ENCODE data around the gene AGAP1.

The AGAP1 gene

DNA sequence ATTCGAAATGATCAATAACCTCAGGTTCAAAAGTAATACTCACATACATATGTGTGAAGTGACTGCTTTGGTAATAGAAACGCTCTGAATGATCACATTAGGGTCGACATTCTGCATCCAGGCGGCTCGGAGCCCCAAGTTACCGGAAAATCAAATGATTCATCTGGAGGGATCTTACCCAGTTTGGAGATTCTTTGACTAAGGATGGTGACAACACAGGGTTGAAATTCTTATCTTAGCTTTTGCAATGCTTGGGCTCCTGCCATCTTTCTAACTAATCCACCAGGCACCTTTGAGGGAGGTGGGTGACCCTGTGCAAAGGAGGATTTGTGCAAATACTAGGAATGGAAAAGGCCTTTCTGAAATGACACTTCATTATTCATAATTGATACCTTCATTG lies 663.5 kb downstream of the AGAP1 start:
- no peak for DNase-seq

DNA sequence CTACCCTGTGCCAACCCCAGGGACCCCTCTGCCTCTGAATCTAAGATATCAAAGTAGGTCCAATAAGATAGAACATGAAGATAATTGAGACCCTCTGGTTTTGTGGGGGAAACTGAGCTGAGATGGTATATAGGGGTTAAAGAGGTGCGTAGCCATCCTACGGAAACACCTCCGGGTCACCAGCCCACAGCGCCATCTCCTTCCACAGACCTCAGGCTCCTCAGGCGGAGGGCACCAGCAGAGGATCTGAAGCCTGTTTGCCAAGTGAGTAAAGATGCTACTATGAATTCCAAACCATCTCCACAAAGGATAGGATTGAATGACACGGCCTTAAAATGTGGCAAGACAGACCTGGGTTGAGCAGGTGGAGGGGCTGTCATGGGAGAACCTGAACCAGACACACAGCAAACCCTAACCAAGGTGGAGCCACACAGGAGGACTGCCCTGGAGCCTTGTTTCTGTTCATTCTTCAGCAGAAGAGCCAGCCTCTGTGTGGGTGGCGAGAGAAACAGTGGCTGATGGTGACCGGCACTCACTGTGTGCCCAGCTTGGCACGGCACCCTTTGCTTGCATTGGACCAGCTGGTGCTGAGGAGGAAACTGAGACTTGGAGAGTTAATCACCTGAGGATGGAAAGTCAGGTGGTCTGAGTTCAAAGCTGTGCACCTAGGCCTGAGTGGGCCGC lies 664.1 kb downstream of the AGAP1 start:
- DNase-seq: no peak

DNA sequence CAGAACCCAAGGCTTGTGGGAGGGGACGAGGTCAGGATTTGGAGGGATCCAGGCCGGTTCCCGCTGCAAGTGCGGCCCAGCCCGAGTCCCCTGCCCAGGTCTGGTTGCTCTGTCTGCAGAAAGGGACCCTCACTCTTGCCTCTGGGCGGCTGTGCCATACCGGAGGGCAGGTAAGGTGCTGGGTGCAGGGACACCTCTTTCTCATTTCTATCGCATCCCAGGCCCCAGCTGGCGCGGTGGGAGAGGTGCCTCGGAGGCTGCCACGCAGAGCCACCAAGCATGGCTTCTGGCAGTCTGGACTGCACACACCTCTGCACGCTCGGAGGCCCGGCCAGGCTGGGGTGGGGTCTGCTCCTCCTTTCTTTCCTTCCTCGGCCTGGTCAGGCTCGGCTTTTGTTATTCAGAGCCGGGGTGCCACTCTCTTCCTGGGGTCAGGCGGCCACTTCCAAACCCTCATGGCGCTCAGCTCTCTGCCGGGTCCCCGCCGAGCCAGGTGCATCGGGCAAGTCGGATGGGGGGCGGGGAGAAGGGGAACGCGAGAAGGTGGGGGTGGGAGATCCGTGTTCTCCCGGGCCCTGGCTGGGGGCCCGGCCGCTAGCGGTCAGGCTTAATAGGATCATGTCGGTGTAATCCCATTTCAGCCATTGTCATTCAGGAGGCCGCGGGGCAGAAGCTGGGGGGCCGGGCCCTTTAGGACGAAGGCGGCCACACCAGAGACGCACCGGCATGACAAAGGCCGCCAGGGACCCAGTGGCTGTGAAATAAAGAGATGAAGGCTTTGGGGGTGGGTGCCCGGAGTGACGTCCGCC lies 665.3 kb downstream of the AGAP1 start:
- DNase-seq: no peak

DNA sequence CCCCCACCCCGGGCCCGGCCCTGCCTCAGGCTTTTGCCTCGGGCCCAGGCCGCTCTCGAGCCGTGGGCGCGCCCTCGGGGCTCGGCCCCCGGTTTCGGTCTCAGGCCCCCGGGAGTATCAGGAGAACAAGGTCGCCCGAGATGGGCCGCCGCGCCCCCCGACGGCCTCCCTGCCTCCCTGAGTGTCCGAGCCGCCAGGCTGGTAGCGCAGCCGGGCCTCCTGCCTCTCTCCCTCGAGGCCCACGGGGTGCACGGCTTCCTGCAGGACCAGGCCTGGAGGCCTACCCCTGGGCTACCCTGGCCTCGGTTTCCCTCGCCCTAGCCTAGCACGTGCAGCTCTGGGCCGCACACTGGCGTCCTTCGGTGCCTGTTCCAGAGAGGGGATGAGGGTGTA lies 665.9 kb downstream of the AGAP1 start:
- DNase-seq: no peak

DNA sequence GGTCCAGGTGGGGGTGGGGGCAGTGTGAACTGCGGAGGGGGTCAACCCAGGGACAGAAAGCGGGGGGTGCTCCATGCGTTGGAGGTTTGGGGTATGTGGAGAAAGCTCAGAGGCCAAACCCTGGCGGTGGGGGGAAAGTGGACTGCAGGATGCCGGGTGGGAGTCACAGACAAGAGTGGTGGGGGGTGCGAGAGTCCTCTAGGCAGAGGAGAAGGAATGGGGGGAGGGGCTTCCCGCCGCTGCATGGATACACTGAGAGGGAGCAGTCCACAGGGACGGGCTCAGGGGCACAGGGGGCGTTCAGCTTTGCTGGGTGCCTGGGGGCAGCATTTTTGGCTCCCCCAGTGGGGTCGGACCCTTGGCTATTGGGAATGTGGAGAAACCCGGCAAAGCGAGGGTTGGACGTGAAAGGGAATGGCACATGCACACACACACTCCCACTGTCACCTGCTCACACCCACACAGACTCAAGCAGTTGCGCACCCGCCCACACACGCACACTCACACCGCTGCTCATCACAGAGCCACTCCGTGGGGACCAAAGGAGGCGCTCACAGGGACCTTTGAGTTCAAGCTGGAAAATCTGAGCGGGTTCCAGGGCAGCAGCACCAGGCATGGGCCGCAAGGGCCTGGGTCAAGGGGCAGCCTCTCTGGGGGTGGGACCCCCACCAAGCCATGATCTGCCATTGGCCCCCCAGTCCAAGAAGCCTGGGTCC lies 666.7 kb downstream of the AGAP1 start:
- no peak for DNase-seq

DNA sequence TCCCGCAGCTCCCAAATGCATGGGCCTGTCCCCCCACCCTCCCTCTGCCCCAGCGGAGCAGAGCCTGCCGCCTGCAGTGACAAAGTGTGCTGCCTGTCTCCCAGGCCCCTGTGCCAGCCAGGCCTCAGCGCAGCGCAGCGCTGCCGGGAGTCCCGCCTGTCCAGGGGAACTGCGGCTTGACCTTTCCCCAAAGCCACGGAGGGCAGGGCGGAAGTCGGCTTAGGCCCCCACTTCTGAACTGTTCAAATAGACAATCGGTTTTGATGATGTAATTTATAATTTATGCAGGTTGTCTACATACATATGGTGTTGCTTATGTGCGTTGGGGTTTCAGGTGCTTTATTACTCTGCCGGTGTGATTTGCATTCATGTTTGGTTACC lies 667.2 kb downstream of the AGAP1 start:
- DNase-seq: no peak

DNA sequence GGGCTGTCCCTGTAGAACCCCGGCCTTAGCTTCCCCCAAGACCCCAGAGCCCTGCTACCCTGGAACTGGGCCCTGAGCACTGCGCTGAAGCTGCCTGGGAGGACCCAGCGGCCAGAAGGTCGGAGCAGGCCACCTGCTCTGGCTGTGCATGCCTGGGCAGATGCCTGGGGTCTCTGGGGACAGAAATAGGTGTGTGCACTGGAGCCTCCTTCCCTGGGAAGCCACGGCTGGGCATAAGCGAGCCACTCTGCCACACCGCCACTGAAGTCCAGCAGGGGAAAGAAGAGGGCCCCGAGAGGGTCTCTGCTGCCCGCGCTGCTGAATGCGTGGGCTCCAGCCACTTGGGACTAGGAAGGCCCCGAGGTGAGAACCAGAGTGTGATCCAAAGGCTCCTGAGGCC lies 667.7 kb downstream of the AGAP1 start:
- no peak for DNase-seq

DNA sequence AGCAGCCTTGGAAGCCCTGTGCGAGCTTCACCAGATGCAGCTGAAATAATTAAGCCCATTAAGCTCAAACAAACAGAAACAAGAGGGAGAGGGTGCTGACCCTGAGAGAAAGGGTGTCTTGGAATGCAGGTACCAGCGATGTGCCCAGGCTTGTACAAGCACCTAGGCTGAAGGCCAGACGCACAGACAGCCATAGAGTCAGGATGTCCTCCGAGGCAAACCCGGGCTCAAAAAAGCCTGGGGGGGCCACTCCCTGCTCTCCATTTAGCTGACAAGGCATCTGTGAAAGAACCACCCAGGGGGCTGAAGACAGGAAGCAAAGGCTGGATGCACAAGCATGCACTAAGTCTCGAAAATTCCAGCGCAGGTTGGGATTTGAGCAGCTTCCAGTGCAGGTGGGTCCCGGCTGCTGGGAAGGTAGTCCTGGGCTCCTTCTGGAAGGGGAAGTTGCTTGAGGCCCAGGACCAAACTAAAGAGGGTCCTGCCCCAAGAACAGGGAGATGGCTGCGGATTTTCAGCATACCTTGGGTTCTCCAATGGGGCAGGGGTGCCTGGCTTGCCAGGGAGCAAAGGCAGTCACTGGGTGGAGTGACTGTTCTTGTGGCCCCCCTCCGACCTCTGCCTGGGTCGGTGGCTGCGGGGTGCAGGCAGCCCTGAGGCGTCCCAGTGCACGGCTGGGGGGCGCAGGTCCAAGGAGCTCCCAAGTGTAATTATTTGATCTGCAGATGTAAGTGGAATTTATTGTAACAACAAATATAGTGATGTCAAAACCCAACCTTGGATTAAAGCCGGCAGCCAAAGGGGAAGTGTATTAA lies 668.4 kb downstream of the AGAP1 start:
- no peak for DNase-seq

DNA sequence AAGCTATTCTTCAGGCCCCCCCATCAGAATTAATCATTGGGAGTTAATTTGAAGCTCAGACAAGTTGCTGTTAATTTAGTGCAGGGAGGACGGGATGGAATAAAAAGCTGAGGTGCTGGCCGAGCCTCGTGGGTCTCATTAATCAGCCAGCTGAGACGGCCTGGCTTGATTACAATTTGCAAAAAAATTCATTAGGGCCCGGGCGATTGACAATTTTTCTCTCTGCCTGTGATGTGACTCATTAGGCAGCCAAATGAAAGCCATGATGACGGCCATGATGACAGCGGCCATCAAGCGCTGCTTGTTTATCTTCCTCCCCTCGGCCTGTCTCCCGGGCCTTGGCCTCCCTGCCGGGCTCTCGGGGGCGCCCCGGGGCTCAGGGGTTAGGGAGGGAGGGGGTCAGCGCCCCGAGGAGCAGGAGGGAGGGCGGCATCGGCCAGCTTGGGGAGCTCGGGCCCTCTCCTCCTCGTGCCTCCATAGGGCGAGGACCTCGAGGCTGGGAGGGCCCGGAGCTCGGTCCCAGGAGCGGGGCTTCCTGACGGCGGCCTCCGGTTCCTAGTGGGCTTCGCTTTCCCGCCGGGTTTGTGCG lies 669.1 kb downstream of the AGAP1 start:
- DNase-seq: no peak

DNA sequence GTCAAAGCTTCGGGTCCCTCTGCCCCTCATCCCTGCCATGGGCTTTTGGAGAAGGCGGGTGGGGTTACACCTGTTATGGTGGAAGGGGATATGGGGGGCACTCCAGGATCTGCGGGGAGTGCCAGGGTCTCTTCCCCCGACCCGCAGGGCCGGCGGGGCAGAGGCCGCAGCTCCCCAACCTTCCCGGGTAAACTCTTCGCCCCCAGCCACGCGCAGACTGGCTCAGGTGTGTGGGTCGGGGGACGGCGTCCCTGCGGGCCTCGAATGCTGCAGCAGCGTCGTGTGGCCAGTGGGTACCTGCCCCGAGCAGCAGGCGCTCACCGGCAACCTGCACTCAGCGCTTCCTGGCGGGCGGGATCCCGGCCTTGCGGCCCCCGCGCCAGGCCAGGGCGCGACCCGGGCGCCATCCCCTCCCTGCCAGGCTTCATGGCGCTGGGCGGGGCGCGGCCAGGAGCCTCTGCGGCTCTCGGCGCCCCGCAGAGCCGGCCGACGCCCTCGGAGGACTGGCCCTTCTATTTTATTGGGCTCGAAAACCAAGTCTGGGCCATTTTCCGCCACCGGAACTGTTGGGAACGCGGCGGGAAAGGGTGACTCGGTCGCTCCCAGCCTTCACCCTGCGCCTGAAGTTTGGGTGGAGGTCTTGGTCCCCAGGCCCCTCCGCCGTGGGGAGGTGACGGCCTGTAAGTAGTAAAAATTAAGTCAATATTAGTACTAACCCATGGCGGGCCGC lies 669.8 kb downstream of the AGAP1 start:
- no peak for DNase-seq

DNA sequence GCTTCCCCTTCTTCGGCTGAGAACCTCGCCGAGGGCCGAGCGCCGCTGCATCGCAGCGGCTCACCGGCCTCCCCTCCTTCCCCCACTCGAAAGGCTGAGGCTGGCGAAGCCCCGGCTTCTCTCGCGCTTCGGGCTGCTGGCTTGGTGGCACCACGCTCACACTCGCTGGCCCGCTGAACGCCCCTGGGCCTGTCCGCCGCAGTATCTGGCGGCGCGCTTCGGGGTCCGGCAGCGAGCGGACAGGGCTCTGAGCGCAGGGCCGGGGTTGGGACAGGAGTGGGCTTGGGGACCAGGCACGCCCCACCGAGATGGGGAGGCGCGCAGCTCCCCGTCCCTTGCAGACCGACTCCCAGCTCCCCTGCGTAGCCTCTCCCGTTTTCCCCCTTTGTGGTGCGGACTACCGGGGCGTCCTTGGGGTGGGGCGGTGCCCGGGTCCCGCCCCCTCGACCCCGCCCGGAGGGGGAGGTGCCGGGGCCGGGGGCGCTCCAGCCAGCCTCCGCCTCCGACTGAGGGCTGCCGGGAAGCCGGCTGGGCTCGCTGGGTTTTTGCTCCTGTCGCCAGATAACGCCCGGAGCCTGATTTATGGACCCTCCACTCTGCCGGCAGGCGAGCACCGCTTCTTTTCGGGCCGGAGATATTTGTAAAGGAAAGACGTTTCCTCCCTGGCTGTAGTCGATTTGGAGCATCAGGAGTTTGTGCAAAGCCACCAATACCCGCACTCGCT lies 670.5 kb downstream of the AGAP1 start:
- DNase-seq: peak; percentile 10

DNA sequence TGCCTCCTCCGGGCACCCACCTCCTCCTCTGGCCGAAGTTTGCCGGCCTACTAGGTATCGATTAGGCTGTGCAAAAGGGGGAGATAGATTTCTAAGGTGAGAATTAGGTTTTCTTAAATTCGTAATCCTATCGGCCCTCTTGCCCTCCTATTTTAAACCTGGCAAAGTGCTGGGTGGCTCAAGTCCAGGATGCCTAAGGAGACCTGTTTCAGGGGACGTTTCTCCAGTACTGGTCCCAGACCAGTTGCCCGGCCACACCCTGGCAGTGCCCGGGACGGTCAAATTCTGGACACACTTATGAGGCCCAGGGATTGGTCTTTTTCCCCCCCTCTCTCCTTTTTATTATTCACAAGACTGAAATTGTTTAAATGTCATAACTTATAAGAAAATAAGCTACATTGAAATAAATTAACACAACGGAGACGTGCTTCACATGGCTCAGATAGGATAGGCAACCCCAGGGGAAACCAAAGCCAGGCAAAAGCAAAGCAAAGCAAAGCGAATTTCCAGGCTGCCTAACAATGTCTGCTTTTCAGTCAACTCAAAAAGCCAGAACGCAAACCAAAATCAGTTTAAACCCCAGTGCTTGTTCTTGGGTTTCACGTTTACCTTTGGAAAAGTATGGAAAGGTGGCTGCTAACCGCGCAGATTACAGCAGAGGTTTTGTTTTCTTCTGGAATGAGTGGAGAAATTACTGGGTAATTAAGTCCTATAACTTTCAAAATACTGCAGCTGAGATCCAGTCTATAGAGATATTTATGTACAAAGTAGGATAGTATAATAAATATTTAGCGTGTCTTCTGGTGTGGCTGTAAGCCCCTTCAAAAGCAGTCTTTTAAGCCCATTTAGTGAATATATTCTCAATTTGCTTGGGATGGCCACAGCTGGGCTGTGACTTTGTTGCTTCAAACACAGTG lies 671.3 kb downstream of the AGAP1 start:
- no peak for DNase-seq

DNA sequence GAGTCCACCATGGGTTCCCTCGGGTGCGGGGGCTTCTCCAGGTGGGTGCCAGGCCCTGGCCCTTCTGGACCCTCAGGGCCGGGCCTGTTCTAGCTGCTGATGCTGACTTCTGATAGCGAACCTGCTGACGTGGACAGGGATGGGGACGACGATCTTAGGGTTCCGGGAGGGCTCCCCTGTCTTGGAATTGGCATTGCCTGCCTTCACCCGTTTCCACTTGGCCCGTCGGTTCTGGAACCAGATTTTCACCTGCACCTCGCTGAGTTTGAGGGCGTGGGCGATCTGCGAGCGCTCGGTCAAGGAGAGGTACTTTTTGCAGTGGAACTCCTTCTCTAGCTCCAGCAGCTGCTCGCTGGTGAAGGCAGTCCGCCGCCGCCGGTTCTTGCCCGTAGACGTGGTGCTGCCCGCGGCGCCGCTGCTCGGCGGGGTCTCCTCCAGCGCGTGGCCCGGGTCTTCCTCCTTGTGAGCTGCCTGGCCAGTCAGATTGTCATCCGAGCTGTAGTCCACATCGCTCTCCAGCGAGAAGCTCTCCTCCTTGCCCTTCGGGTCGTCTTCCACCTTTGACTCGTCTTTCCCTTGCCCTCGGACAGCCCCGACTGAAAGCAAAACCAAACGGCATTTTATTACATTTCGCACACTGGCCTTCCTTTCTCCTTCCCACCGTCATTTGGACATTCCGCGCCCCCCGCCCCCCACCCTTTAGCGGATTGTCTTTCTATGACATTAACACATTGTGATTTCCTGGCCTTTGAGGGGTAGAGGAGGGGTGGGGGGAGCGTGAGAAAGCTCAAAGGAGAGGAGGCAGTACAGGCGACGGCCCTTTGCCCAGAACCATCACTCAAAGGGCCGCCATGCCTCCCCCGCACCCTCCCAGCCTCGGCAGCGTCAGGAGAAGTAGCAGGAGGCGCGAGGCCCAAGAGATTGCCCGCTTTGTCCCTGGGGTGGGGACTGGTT lies 672.3 kb downstream of the AGAP1 start:
- no peak for DNase-seq

DNA sequence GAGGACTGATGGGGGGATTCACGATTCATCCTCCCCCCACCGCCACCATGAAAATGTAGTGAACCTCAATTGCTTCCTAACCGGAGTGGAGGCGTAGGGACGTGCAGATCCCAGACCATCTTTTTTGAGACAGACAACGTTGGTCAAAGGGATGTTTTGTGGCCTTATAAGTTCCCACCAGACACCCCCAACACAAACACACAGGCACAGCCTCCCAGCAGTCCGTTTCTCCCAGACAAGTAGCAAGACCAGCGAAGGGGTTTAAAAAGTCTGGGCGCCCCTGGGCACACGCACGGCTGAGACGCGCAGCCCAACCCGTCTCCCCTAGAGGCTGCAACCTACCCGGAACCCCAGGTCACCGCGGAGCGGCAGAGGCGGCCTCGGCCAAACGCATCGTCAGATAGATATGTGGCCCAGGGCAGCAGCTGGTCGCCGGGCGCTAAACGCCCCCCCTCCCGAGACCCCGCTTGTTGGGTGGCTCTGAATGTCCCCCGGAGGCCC lies 673.0 kb downstream of the AGAP1 start:
- no peak for DNase-seq

DNA sequence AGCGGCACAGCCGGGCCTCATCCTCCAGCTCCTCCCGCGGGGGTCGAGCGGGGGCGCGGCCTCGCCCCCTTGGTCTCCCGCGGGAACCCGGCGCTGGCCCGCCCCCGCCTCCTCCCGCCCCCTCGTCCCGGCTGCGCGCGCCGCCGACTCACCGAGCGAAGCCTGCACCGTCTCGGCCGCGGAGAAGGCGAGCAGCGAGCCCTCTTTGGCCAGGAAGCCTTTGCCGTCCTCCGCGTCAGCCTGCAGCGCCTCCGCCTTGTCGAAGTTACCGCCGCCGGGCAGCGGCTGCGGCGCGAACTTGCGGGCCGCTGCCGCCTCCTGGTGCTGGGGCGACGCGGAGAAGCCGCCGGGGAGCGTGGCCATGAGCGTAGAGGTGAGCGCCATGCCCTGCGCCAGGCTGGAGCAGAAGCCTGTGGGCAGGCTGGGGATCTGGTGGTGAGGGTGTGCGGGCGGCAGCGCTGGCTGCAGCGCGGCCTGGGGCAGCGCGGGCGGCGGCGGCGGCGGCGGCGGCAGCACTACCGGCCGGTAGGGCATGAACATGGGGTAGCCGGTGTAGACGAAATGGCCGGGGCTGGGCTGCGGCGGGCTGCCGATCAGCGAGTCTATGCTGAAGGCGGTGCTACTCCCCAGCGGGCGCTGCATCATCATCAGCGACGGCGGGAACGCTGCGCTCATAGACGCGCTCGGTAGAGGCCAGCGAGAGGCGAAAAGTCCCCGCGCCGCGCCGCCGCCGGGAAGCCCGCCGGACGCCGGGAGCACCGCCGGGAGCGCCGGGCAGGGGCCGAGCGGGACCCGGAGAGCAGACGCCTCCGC lies 673.7 kb downstream of the AGAP1 start:
- peak; percentile 23 for DNase-seq

DNA sequence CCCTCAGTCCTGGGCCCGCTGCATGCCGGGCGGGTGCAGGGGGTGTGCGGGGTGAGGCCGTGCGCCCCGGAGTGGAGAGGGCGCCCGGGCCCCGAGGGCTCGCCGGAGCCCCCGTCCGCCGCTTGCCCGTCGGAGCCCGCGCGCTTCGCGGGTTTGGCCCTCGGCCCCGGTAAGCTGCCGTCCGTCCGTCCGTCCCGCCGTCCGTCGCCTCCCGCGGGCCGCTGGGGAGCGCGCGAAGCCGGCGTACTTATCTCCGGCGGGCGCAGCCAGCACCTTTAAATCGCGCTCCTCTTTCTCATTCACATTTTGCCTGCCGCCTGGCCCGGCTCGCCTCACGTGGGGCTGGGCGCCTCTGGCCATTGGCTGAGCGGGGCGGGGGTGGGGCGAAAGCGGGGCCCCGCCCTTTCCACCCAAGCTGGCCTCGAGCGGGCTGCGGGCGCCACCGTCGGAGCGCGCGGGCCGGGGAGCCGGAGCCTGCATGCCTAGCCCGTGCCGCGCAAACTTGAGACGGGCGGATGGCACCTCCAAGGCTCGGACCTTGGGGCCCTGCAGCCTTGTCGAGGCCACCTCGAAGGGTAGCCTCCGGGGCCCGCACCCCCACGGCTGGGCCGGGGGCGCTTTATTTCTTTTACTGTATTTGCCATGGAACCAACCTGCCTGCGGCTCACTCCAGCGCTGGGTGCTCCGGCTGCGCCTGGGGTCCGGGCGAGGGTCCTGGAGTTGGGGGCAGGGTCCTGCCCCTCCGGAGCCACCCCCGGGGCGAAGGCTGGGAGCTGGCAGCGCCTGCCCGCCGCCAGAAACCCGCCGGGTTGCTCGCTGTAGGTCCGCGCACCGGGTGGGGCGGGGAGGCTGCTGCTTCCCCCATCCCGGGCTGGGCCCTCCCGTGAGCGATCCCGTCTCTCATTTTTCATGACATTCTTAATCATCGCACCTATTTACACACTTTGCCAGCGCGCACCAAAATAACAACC lies 674.6 kb downstream of the AGAP1 start, which contains the start of gene GBX2:
TSS of gene GBX2 (minus strand) at position 277 of the 971 bp plus-strand sequence. CDS start 415 bp downstream, outside the sequence.
- peak; percentile 83 for DNase-seq
